ENCODE data around the gene MAP2K6. TPM values are rescaled to one million over a fixed set of nuclear protein-coding genes. Genes with fewer than 3 reads are reported as not detected.

The MAP2K6 gene
- total and polyA plus RNA-seq, 8 donors: 1.0 to 25.5 (median 4.6) TPM; not detected in 1

DNA sequence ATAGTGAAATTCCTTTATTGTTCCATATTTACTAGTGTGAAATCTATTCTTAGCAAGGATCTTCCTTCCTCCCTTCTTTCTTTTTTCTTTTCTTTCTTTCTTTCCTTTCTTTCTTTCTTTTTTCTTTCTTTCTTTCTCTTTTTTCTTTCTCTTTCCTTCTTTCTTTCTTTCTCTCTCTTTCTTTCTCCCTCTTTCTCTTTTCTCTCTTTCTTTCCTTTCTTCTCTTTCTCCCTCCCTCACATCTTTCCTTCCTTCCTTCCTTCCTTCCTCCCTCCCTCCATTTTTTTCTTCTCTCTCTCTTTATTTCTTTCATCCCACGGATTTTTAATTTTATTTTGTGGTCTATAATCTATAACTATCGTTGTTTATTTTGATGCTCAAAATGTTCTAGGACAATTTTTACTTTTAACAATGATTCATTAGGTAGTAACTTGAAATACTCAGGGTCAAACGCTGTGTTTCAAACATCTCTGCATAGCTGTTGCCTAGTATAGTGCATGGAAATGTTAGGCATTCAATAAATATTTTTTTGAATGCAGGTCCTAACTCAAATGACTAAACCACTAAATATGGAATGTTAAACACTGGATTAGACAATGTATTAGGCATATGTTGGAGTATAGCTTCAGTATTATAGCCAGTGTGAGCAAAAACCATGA lies 178.3 kb downstream of the MAP2K6 start:
- DNase-seq: no peak
- Histone ChIP-seq H3K36me3 (no peaks in the 10 kb centered on the region), H3K27me3 (no peaks in the 10 kb centered on the region), H3K9me3 (no peaks in the 10 kb centered on the region), H3K4me3 (no peak overlapping the region), H3K4me1 (peaks cover 0 to 7% (median 0%) of the 10 kb centered on the region in 4 donors), H3K27ac (no peak overlapping the region)
- intact Hi-C loops (cut with DNase I; ENCODE audit: low total_unique reads): no loop called here
- 59 to 73% (median 64%) methylated on average over 3 of the region's 3 CpGs for WGBS, 5 donors
- TF ChIP-seq, protein P1, sequence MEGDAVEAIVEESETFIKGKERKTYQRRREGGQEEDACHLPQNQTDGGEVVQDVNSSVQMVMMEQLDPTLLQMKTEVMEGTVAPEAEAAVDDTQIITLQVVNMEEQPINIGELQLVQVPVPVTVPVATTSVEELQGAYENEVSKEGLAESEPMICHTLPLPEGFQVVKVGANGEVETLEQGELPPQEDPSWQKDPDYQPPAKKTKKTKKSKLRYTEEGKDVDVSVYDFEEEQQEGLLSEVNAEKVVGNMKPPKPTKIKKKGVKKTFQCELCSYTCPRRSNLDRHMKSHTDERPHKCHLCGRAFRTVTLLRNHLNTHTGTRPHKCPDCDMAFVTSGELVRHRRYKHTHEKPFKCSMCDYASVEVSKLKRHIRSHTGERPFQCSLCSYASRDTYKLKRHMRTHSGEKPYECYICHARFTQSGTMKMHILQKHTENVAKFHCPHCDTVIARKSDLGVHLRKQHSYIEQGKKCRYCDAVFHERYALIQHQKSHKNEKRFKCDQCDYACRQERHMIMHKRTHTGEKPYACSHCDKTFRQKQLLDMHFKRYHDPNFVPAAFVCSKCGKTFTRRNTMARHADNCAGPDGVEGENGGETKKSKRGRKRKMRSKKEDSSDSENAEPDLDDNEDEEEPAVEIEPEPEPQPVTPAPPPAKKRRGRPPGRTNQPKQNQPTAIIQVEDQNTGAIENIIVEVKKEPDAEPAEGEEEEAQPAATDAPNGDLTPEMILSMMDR (IDR thresholded peaks at IDR 0.05): no peak
- TF ChIP-seq POLR2A (IDR thresholded peaks at IDR 0.05): no peak
- TF ChIP-seq EP300 (IDR thresholded peaks at IDR 0.05): no peak
- no peak for TF ChIP-seq POLR2AphosphoS5 (IDR thresholded peaks at IDR 0.05)

DNA sequence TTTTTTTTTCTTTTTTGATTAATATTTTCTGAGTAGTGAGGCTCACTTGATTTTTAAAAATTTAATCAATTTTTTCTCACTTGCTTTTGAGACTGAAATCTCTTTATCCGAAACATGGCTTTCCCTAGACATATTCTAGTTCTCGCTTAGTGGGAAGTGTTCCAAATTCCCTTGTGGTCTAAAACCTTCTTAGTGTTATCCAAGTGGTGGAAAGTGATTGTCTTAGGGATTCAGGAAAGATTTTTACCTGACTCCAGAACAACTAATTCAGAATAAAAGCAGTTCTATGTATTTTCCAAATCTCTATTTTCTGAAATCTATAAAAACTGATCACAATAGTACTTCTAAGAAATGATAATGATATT lies 178.8 kb downstream of the MAP2K6 start:
- 90 to 96% (median 94%) methylated on average over 2 of the region's 2 CpGs for WGBS, 5 donors
- no peak overlapping the region for H3K4me3 ChIP-seq
- intact Hi-C loops (cut with DNase I; ENCODE audit: low total_unique reads): no loop called here
- H3K27me3 ChIP-seq: no peaks in the 10 kb centered on the region
- TF ChIP-seq EP300 (IDR thresholded peaks at IDR 0.05) (no peak), POLR2AphosphoS5 (IDR thresholded peaks at IDR 0.05) (no peak), POLR2A (IDR thresholded peaks at IDR 0.05) (no peak)
- TF ChIP-seq, protein P1 (IDR thresholded peaks at IDR 0.05): no peak
- H3K36me3 ChIP-seq: no peaks in the 10 kb centered on the region
- H3K4me1 ChIP-seq: peaks cover 0 to 6% (median 0%) of the 10 kb centered on the region in 4 donors
- DNase-seq: no peak
- no peaks in the 10 kb centered on the region for H3K9me3 ChIP-seq
- H3K27ac ChIP-seq: no peak overlapping the region

DNA sequence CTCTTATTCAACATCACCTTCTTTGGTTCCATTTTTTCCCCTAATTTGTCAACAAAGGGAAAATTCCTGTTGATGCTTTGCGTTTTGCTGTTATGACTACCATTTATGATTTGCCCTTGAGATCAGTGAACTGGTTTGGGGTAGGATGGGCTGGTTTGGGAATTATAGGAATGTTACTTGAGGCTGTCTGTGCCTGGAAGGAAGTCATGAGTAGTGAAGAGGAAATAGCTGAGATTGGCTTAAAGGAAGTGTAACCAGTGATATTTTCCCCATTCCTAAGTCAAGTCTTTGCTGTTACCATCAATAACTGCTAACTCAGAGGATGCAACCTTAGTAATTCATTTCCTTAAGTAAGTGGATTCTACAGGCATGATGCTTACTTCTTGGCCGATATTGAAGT lies 179.2 kb downstream of the MAP2K6 start:
- no peak for TF ChIP-seq POLR2A (IDR thresholded peaks at IDR 0.05)
- no peak for TF ChIP-seq EP300 (IDR thresholded peaks at IDR 0.05)
- TF ChIP-seq POLR2AphosphoS5 (IDR thresholded peaks at IDR 0.05): no peak
- TF ChIP-seq, protein P1 (IDR thresholded peaks at IDR 0.05): no peak
- H3K9me3 ChIP-seq: no peaks in the 10 kb centered on the region
- no peak overlapping the region for H3K4me3 ChIP-seq
- DNase-seq: no peak
- peaks cover 0 to 3% (median 0%) of the 10 kb centered on the region in 4 donors for H3K4me1 ChIP-seq
- intact Hi-C loops (cut with DNase I; ENCODE audit: low total_unique reads): no loop called here
- 82 to 97% (median 88%) methylated on average over 2 of the region's 2 CpGs for WGBS, 5 donors
- no peak overlapping the region for H3K27ac ChIP-seq
- H3K36me3 ChIP-seq: no peaks in the 10 kb centered on the region
- H3K27me3 ChIP-seq: no peaks in the 10 kb centered on the region

DNA sequence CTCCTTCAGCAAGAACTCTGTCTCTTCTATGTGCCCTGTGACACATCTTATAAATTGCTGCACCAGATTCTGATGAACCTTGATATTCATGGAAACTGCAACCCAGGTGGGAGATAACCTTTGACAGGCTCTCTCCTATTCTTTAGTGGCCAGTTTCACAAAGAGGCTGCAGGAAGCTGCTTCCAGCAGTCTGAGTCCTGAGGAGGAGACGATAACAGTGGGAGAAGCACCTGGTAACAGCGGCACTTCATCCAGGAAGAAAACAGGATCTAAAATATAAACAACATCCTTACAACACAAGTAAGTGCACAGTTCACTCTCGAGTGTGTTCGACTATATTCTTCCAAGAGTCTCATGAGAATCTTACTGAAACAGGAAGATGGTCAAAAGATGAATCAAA lies 180.1 kb downstream of the MAP2K6 start:
- no peaks in the 10 kb centered on the region for H3K4me1 ChIP-seq
- 57 to 73% (median 66%) methylated on average over 4 of the region's 4 CpGs for WGBS, 5 donors
- no peak overlapping the region for H3K4me3 ChIP-seq
- intact Hi-C loops (cut with DNase I; ENCODE audit: low total_unique reads): no loop called here
- no peaks in the 10 kb centered on the region for H3K9me3 ChIP-seq
- no peaks in the 10 kb centered on the region for H3K27me3 ChIP-seq
- TF ChIP-seq, protein P1 (IDR thresholded peaks at IDR 0.05): no peak
- TF ChIP-seq EP300 (IDR thresholded peaks at IDR 0.05): no peak
- no peak for TF ChIP-seq POLR2A (IDR thresholded peaks at IDR 0.05)
- TF ChIP-seq POLR2AphosphoS5 (IDR thresholded peaks at IDR 0.05): no peak
- no peak overlapping the region for H3K27ac ChIP-seq
- no peak for DNase-seq
- no peaks in the 10 kb centered on the region for H3K36me3 ChIP-seq
